WTC11 (cell line): Measurements from ENCODE around the gene TRPM2. TPM values are rescaled to one million over a fixed set of nuclear protein-coding genes. Genes with fewer than 3 reads are reported as not detected.
A peak's percentile ranks its signal among the peaks of the same experiment; 100 is the strongest.

ENCODE experiments used
- ATAC-seq: fragments of 200-7000 bp; cut with Tn5 transposase; 2 replicates; pipeline ENCODE4 v1.10.0; 2021; ENCODE audit warnings: mild to moderate bottlenecking, moderate library complexity
- CTCF ChIA-PET: fragments of 300-600 bp; sonication (Branson Sonifier 250); formaldehyde crosslinking; loops from one replicate; lab custom pipeline; 2021; ENCODE audit warnings: antibody characterized with exemption; lab: Charles Lee
- POLR2A ChIA-PET: fragments of 350-600 bp; sonication (Branson Sonifier 250); formaldehyde crosslinking; loops from one replicate; lab custom pipeline; 2021; ENCODE audit warnings: antibody characterized with exemption; lab: Charles Lee
- DNase-seq: peaks from one replicate; pipeline ENCODE4 v3.0.0; 2021; ENCODE audit warnings: low spot score
- H3K27ac Mint-ChIP-seq: 2 replicates; pipeline ENCODE4 v1.8.0; 2021; ENCODE audit warnings: mixed read lengths
- H3K27me3 Mint-ChIP-seq: 2 replicates; pipeline ENCODE4 v1.8.0; 2021; ENCODE audit warnings: low read depth, mild to moderate bottlenecking, moderate library complexity, mixed read lengths
- H3K36me3 Mint-ChIP-seq: 2 replicates; pipeline ENCODE4 v1.8.0; 2021; ENCODE audit warnings: mixed read lengths
- H3K4me1 Mint-ChIP-seq: 2 replicates; pipeline ENCODE4 v1.8.0; 2022; ENCODE audit warnings: mixed read lengths
- H3K4me3 Mint-ChIP-seq: 2 replicates; pipeline ENCODE4 v1.8.0; 2021; ENCODE audit warnings: mild to moderate bottlenecking, moderate library complexity, mixed read lengths
- H3K9me3 Mint-ChIP-seq: 2 replicates; pipeline ENCODE4 v1.8.0; 2021; ENCODE audit warnings: mixed read lengths
- NR2C2 ChIP-seq: sonication (generic); formaldehyde crosslinking; IDR thresholded peaks from 2 replicates; pipeline ENCODE4 v1.8.0; 2022; ENCODE audit warnings: mild to moderate bottlenecking, missing genetic modification reagents
- NR3C1 ChIP-seq: sonication (generic); formaldehyde crosslinking; conservative IDR thresholded peaks from 2 replicates; pipeline ENCODE4 v1.8.1; 2023; ENCODE audit warnings: low read depth, mild to moderate bottlenecking, missing genetic modification reagents
- RORB ChIP-seq: fragments of 250-450 bp; sonication (Bioruptor Pico); IDR thresholded peaks from 2 replicates; pipeline ENCODE4 v1.9.0; 2021; ENCODE audit warnings: mild to moderate bottlenecking
- SMAD3 ChIP-seq: sonication (generic); formaldehyde crosslinking; IDR thresholded peaks from 2 replicates; pipeline ENCODE4 v1.8.0; 2022; ENCODE audit warnings: missing genetic modification reagents, mild to moderate bottlenecking, borderline replicate concordance
- TEAD1 ChIP-seq: sonication (generic); formaldehyde crosslinking; IDR thresholded peaks from 2 replicates; pipeline ENCODE4 v1.8.0; 2022; ENCODE audit warnings: mild to moderate bottlenecking, missing genetic modification reagents
- TEAD4 ChIP-seq: sonication (generic); formaldehyde crosslinking; IDR thresholded peaks from 2 replicates; pipeline ENCODE4 v1.8.0; 2022; ENCODE audit warnings: mild to moderate bottlenecking, missing genetic modification reagents
- TP53 ChIP-seq: sonication (generic); formaldehyde crosslinking; IDR thresholded peaks from 2 replicates; pipeline ENCODE4 v1.8.1; 2023; ENCODE audit warnings: mild to moderate bottlenecking, missing genetic modification reagents
- ZNF263 ChIP-seq: sonication (generic); formaldehyde crosslinking; IDR thresholded peaks from 2 replicates; pipeline ENCODE4 v1.8.1; 2022; ENCODE audit warnings: low read depth, mild to moderate bottlenecking, moderate library complexity, missing genetic modification reagents
- ZNF396 ChIP-seq: fragments of 250-450 bp; sonication (Bioruptor Pico); IDR thresholded peaks from 2 replicates; pipeline ENCODE4 v1.8.0; 2021; ENCODE audit warnings: mild to moderate bottlenecking, moderate library complexity, borderline replicate concordance
- total RNA-seq: library from RNA; stranded (reverse); gene quantifications from 3 replicates; pipeline ENCODE4 v1.2.3, GENCODE V29; 2021
- TF ChIP-seq, protein P1 (sequence below): sonication (generic); formaldehyde crosslinking; IDR thresholded peaks from 2 replicates; pipeline ENCODE4 v1.8.1; 2022; ENCODE audit warnings: missing genetic modification reagents, borderline replicate concordance
- TF ChIP-seq, protein P2 (sequence below): fragments of 250-450 bp; sonication (Bioruptor Pico); IDR thresholded peaks from 2 replicates; pipeline ENCODE4 v1.9.0; 2021; ENCODE audit warnings: moderate library complexity, mild to moderate bottlenecking, inconsistent platforms, borderline replicate concordance
- TF ChIP-seq, protein P3 (sequence below): fragments of 200-600 bp; IDR thresholded peaks from 2 replicates; pipeline ENCODE4 v1.8.0; 2022; ENCODE audit warnings: antibody characterized with exemption
- TF ChIP-seq, protein P4 (sequence below): fragments of 250-450 bp; sonication (Bioruptor Pico); IDR thresholded peaks from 2 replicates; pipeline ENCODE4 v1.9.0; 2021; ENCODE audit warnings: mild to moderate bottlenecking
- TF ChIP-seq, protein P5 (sequence below): sonication (generic); formaldehyde crosslinking; IDR thresholded peaks from 2 replicates; pipeline ENCODE4 v1.8.0; 2022; ENCODE audit warnings: mild to moderate bottlenecking, missing genetic modification reagents
- TF ChIP-seq, protein P6 (sequence below): sonication (generic); formaldehyde crosslinking; IDR thresholded peaks from 2 replicates; pipeline ENCODE4 v1.8.1; 2023; ENCODE audit warnings: mild to moderate bottlenecking, missing genetic modification reagents
- TF ChIP-seq, protein P7 (sequence below): fragments of 250-450 bp; sonication (Bioruptor Pico); IDR thresholded peaks from 2 replicates; pipeline ENCODE4 v1.9.0; 2021; ENCODE audit warnings: mild to moderate bottlenecking

The TRPM2 gene
- total RNA-seq, 1 experiment from 2014 or later = 0.92 TPM

GRCh38 chr21:44319407-44320065 lies 33.9 kb upstream of the TRPM2 start (continued):
- TF ChIP-seq, protein P1, sequence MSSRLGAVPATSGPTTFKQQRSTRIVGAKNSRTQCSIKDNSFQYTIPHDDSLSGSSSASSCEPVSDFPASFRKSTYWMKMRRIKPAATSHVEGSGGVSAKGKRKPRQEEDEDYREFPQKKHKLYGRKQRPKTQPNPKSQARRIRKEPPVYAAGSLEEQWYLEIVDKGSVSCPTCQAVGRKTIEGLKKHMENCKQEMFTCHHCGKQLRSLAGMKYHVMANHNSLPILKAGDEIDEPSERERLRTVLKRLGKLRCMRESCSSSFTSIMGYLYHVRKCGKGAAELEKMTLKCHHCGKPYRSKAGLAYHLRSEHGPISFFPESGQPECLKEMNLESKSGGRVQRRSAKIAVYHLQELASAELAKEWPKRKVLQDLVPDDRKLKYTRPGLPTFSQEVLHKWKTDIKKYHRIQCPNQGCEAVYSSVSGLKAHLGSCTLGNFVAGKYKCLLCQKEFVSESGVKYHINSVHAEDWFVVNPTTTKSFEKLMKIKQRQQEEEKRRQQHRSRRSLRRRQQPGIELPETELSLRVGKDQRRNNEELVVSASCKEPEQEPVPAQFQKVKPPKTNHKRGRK (CRISPR knock-in tag) = no peak
- TF ChIP-seq, protein P2, sequence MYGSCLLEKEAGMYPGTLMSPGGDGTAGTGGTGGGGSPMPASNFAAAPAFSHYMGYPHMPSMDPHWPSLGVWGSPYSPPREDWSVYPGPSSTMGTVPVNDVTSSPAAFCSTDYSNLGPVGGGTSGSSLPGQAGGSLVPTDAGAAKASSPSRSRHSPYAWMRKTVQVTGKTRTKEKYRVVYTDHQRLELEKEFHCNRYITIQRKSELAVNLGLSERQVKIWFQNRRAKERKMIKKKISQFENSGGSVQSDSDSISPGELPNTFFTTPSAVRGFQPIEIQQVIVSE (CRISPR knock-in tag) = no peak

DNA sequence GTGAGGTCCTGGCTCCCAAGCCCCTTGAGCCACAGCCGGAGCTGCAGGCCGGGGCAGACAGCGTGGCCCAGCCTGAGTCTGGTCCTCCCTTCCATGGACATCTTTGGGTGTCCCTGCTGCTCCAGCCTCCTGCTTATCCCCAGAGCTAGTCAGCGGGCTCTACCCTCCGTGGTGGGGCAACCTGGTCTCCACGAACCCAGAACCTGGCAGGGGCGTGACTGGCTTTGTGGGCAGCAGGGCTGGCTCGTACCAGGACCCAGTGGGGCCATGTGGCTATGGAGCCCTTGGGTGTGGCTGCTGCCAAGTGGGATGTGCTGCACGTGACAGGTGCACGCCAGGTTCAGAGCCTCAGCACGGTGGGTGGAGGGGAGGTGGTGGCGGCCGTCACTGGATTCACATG lies 32.6 kb upstream of the TRPM2 start:
- DNase-seq = no peak
- no peak overlapping the region for H3K4me3 Mint-ChIP-seq
- peaks cover 3% of the 10 kb centered on the region; the same call in 1 of the 2 replicates for H3K36me3 Mint-ChIP-seq
- H3K4me1 Mint-ChIP-seq = no peaks in the 10 kb centered on the region
- H3K9me3 Mint-ChIP-seq = no peaks in the 10 kb centered on the region
- no peaks in the 10 kb centered on the region for H3K27me3 Mint-ChIP-seq
- TF ChIP-seq, protein P3, sequence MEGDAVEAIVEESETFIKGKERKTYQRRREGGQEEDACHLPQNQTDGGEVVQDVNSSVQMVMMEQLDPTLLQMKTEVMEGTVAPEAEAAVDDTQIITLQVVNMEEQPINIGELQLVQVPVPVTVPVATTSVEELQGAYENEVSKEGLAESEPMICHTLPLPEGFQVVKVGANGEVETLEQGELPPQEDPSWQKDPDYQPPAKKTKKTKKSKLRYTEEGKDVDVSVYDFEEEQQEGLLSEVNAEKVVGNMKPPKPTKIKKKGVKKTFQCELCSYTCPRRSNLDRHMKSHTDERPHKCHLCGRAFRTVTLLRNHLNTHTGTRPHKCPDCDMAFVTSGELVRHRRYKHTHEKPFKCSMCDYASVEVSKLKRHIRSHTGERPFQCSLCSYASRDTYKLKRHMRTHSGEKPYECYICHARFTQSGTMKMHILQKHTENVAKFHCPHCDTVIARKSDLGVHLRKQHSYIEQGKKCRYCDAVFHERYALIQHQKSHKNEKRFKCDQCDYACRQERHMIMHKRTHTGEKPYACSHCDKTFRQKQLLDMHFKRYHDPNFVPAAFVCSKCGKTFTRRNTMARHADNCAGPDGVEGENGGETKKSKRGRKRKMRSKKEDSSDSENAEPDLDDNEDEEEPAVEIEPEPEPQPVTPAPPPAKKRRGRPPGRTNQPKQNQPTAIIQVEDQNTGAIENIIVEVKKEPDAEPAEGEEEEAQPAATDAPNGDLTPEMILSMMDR = no peak
- TF ChIP-seq RORB (CRISPR knock-in tag) = no peak
- TF ChIP-seq, protein P4, sequence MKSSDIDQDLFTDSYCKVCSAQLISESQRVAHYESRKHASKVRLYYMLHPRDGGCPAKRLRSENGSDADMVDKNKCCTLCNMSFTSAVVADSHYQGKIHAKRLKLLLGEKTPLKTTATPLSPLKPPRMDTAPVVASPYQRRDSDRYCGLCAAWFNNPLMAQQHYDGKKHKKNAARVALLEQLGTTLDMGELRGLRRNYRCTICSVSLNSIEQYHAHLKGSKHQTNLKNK = no peak
- TF ChIP-seq ZNF396 (CRISPR knock-in tag) = no peak
- no peak for TF ChIP-seq TEAD1 (CRISPR knock-in tag)
- no peak for TF ChIP-seq ZNF263 (CRISPR knock-in tag)
- TF ChIP-seq SMAD3 (CRISPR knock-in tag) = no peak
- TF ChIP-seq, all 79 proteins: peak for 0
- no peak for ATAC-seq
- ChIA-PET CTCF (interaction anchor here (1.9 kb wide), 1 partner anchor 17 kb away, joined by 6 read pairs; no protein-coding TSS in a partner anchor), POLR2A (no interaction called here)
- no peak overlapping the region for H3K27ac Mint-ChIP-seq

DNA sequence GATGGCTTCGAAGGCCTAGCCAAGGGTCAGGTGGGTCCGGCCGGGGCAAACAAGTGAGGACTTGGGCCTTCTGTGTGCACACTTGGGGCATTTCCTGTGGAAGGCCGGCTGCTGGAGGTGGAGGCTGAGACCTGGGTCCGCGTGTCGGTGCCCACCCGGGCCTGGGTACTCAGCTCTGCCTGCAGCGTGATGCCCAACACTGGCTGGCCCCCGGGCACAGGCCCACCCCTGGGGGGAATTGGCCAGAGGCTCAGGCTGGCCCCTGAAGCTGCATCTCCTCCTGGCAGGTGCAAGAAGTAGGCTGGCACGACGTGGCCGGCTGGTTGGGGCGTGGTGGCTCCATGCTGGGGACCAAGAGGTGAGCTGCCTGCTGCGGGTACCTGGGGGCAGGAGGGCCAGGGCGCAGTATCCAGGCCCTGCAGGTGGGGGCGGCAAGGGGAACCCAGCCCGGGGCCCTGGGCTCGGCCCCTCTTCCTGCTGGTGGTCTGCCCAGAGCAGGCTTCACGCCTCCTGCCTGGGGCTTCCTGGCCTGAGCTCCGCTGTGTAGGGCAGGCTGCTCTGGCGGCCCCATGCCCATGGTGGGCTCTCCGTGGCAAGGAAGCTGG lies 31.5 kb upstream of the TRPM2 start:
- no peaks in the 10 kb centered on the region; the same call in 1 of the 2 replicates for H3K36me3 Mint-ChIP-seq
- H3K27me3 Mint-ChIP-seq = no peaks in the 10 kb centered on the region
- TF ChIP-seq TEAD4 = no peak
- TF ChIP-seq, protein P5, sequence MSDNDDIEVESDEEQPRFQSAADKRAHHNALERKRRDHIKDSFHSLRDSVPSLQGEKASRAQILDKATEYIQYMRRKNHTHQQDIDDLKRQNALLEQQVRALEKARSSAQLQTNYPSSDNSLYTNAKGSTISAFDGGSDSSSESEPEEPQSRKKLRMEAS (CRISPR knock-in tag) = no peak
- peak; percentile 38 for ATAC-seq
- H3K9me3 Mint-ChIP-seq = no peaks in the 10 kb centered on the region
- no peak for DNase-seq
- no peak overlapping the region for H3K4me3 Mint-ChIP-seq
- CTCF ChIA-PET = interaction anchor here (0.6 to 1.2 kb wide), 2 partner anchors 12 to 51 kb away, joined by 3 to 5 read pairs; no protein-coding TSS in a partner anchor
- no peaks in the 10 kb centered on the region for H3K4me1 Mint-ChIP-seq
- H3K27ac Mint-ChIP-seq = no peak overlapping the region
- POLR2A ChIA-PET = no interaction called here

- no peak for ATAC-seq
- Mint-ChIP-seq H3K27me3 (no peaks in the 10 kb centered on the region), H3K9me3 (no peaks in the 10 kb centered on the region), H3K36me3 (no peaks in the 10 kb centered on the region; the same call in 1 of the 2 replicates), H3K27ac (no peak overlapping the region), H3K4me3 (no peak overlapping the region), H3K4me1 (no peaks in the 10 kb centered on the region)
- TF ChIP-seq, protein P6, sequence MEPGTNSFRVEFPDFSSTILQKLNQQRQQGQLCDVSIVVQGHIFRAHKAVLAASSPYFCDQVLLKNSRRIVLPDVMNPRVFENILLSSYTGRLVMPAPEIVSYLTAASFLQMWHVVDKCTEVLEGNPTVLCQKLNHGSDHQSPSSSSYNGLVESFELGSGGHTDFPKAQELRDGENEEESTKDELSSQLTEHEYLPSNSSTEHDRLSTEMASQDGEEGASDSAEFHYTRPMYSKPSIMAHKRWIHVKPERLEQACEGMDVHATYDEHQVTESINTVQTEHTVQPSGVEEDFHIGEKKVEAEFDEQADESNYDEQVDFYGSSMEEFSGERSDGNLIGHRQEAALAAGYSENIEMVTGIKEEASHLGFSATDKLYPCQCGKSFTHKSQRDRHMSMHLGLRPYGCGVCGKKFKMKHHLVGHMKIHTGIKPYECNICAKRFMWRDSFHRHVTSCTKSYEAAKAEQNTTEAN (CRISPR knock-in tag) = no peak
- no peak for TF ChIP-seq NR2C2 (CRISPR knock-in tag)
- TF ChIP-seq, protein P7, sequence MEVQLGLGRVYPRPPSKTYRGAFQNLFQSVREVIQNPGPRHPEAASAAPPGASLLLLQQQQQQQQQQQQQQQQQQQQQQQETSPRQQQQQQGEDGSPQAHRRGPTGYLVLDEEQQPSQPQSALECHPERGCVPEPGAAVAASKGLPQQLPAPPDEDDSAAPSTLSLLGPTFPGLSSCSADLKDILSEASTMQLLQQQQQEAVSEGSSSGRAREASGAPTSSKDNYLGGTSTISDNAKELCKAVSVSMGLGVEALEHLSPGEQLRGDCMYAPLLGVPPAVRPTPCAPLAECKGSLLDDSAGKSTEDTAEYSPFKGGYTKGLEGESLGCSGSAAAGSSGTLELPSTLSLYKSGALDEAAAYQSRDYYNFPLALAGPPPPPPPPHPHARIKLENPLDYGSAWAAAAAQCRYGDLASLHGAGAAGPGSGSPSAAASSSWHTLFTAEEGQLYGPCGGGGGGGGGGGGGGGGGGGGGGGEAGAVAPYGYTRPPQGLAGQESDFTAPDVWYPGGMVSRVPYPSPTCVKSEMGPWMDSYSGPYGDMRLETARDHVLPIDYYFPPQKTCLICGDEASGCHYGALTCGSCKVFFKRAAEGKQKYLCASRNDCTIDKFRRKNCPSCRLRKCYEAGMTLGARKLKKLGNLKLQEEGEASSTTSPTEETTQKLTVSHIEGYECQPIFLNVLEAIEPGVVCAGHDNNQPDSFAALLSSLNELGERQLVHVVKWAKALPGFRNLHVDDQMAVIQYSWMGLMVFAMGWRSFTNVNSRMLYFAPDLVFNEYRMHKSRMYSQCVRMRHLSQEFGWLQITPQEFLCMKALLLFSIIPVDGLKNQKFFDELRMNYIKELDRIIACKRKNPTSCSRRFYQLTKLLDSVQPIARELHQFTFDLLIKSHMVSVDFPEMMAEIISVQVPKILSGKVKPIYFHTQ = no peak
- TF ChIP-seq, protein P2 (CRISPR knock-in tag) = no peak
- no peak for TF ChIP-seq TP53 (CRISPR knock-in tag)
- no peak for TF ChIP-seq NR3C1 (CRISPR knock-in tag)
- ChIA-PET CTCF (interaction anchor here (1.2 kb wide), 1 partner anchor 11 kb away, joined by 5 read pairs; no protein-coding TSS in a partner anchor), POLR2A (no interaction called here)
- no peak for DNase-seq
Measured at GRCh38 chr21:44322621-44323325, 30.6 kb upstream of the TRPM2 start.
